ENCODE data around the gene AMDHD2.
A peak's percentile ranks its signal among the peaks of the same experiment; 100 is the strongest.

DNA sequence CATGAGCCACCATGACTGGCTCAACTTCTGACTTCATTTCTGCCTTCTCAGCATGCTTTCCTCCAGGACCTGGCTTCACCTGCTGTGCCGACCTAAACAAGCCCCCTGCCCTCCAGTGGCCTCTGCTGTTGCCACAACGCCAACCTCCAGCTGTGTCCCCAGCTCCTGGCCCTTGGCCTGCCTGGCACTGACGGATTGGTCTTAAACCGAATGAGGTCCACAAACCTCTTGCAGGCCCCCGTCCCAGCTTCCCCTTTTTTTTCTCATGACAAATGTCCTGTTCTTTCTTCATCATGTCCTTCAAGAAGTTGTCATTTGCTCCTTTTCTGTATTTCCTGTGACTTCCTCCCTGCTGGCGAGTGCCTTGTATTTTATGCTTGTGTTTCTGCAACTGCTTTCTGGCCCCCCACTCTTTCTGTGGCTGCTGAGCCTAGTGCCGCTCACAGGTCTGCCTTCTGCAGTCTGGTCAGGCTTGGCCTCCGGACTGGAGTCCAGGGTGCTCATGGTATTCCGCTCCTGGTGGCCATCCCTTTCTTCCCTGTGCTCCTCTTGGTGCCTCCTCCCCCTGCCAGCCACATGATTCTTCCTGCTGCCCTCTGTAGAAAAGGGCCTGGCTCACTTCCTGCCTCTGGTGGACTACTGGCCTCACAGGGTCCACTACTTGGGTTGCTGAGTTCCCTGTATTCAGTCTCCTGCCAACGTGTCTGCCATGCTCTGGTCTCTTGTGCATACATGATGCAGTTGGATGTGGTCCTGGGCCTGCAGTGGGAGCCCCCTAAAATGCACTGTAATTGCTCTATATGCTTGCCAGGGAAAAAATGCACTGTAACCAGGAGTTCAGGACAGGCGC, 3.6 kb upstream of the AMDHD2 start:
- TF ChIP-seq SP1 (IDR thresholded peaks at IDR 0.05) = no peak
- no peak for TF ChIP-seq SP1 (CRISPR knock-in tag; IDR thresholded peaks at IDR 0.05)
- no peak for TF ChIP-seq ZFP37 (CRISPR knock-in tag; IDR thresholded peaks at IDR 0.05; ENCODE audit: borderline replicate concordance)
- TF ChIP-seq CBX2 (IDR thresholded peaks at IDR 0.05; ENCODE audit: low read depth, low read length) = no peak
- no peak for TF ChIP-seq CBX2 (CRISPR knock-in tag; IDR thresholded peaks at IDR 0.05; ENCODE audit: low read depth)
- TF ChIP-seq, protein P1, sequence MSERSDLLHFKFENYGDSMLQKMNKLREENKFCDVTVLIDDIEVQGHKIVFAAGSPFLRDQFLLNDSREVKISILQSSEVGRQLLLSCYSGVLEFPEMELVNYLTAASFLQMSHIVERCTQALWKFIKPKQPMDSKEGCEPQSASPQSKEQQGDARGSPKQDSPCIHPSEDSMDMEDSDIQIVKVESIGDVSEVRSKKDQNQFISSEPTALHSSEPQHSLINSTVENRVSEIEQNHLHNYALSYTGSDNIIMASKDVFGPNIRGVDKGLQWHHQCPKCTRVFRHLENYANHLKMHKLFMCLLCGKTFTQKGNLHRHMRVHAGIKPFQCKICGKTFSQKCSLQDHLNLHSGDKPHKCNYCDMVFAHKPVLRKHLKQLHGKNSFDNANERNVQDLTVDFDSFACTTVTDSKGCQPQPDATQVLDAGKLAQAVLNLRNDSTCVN (CRISPR knock-in tag; IDR thresholded peaks at IDR 0.05; ENCODE audit: borderline replicate concordance) = no peak
- TF ChIP-seq, protein P2, sequence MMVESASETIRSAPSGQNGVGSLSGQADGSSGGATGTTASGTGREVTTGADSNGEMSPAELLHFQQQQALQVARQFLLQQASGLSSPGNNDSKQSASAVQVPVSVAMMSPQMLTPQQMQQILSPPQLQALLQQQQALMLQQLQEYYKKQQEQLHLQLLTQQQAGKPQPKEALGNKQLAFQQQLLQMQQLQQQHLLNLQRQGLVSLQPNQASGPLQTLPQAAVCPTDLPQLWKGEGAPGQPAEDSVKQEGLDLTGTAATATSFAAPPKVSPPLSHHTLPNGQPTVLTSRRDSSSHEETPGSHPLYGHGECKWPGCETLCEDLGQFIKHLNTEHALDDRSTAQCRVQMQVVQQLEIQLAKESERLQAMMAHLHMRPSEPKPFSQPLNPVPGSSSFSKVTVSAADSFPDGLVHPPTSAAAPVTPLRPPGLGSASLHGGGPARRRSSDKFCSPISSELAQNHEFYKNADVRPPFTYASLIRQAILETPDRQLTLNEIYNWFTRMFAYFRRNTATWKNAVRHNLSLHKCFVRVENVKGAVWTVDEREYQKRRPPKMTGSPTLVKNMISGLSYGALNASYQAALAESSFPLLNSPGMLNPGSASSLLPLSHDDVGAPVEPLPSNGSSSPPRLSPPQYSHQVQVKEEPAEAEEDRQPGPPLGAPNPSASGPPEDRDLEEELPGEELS (CRISPR knock-in tag; IDR thresholded peaks at IDR 0.05) = no peak
- no peak for TF ChIP-seq ZNF207 (IDR thresholded peaks at IDR 0.05; ENCODE audit: borderline replicate concordance)
- TF ChIP-seq CHD2 (IDR thresholded peaks at IDR 0.05; ENCODE audit: low read depth, low read length) = no peak
- no peak for TF ChIP-seq BRCA1 (CRISPR knock-in tag; IDR thresholded peaks at IDR 0.05)
- TF ChIP-seq, protein P3, sequence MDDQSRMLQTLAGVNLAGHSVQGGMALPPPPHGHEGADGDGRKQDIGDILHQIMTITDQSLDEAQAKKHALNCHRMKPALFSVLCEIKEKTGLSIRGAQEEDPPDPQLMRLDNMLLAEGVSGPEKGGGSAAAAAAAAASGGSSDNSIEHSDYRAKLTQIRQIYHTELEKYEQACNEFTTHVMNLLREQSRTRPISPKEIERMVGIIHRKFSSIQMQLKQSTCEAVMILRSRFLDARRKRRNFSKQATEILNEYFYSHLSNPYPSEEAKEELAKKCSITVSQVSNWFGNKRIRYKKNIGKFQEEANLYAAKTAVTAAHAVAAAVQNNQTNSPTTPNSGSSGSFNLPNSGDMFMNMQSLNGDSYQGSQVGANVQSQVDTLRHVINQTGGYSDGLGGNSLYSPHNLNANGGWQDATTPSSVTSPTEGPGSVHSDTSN (CRISPR knock-in tag; IDR thresholded peaks at IDR 0.05; ENCODE audit: borderline replicate concordance) = no peak
- TF ChIP-seq, protein P4, sequence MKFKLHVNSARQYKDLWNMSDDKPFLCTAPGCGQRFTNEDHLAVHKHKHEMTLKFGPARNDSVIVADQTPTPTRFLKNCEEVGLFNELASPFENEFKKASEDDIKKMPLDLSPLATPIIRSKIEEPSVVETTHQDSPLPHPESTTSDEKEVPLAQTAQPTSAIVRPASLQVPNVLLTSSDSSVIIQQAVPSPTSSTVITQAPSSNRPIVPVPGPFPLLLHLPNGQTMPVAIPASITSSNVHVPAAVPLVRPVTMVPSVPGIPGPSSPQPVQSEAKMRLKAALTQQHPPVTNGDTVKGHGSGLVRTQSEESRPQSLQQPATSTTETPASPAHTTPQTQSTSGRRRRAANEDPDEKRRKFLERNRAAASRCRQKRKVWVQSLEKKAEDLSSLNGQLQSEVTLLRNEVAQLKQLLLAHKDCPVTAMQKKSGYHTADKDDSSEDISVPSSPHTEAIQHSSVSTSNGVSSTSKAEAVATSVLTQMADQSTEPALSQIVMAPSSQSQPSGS (CRISPR knock-in tag; IDR thresholded peaks at IDR 0.05) = no peak
- 0 out of 4 replicates have a peak, but pooled peaks of 1 of the 2 experiments have one; percentile 17 for TF ChIP-seq POLR2A (IDR thresholded peaks at IDR 0.05; ENCODE audit: insufficient read depth in 1 of 2, low read depth in 2 of 2, low read length in 2 of 2)
